Measurements from ENCODE around the gene GPX1.
"Not testable (repeated sequence)": the region's sequence is repeated elsewhere in the genome, so short reads cannot be mapped to it uniquely, and the experiment has no call there.

The GPX1 gene

DNA sequence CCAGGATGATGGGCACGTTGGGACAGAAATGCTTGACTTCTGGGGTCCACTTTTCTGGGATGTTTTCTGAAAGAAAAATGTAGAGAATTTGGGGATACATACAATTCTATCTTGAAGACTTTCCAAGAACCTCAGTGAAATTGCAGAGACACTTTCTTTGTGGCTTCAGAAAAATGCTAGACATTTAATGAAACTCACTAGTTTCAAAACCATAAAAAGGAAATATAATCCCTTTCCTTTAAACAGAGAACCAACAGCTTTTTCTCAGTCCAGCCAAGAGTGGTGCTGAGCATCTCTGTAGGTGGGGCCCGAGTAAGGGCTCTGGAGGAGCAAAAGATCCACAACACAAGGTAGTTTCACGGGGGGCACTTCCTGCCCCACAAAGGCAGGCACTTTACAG is 4.4 kb upstream of the GPX1 start:
- in situ Hi-C loops (cut with HindIII; ENCODE audit: low pct_ligation_motif_present, low pct_unique_long_range_greater_than_20kb, low sequenced_read_pairs): no loop called here
- DNase-seq: no peak

DNA sequence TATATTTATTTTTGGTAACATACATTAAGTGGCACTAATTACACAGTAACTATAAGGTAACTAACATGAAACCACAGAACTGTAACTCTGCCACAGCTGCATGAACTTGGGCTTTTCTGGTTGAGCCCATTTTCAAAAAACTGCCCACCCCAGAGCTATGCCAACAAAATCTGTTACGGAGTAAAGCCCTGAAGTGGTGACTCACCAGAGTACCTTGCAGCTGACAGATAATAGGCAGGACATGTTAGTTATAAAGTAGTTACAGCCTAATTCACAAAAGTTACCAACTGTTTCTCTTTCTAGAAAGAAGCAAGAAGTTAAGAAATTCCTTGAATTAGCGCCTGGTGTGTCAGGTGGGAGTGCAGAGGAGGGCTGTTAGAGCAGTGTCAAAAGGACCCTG is 1.5 kb upstream of the GPX1 start:
- in situ Hi-C loops (cut with HindIII; ENCODE audit: low pct_ligation_motif_present, low pct_unique_long_range_greater_than_20kb, low sequenced_read_pairs): no loop called here
- peak; percentile 65 for DNase-seq

- no peak for DNase-seq
- in situ Hi-C loops (cut with HindIII; ENCODE audit: low pct_ligation_motif_present, low pct_unique_long_range_greater_than_20kb, low sequenced_read_pairs): no loop called here
Measured at GRCh38 chr3:49358884-49359225, 702 bp upstream of the GPX1 start.

- DNase-seq: peak; percentile 72
- in situ Hi-C loops (cut with HindIII; ENCODE audit: low pct_ligation_motif_present, low pct_unique_long_range_greater_than_20kb, low sequenced_read_pairs): not testable (repeated sequence)
Measured at GRCh38 chr3:49357443-49358216, 523 bp downstream of the GPX1 start.

DNA sequence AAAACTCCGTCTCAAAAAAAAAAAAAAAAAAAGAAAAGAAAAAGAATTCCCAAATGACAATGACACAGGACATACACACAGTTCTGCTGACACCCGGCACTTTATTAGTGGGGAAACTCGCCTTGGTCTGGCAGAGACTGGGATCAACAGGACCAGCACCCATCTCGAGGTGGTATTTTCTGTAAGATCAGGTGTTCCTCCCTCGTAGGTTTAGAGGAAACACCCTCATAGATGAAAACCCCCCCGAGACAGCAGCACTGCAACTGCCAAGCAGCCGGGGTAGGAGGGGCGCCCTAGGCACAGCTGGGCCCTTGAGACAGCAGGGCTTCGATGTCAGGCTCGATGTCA is 1.1 kb downstream of the GPX1 start:
- DNase-seq; in situ Hi-C loops (cut with HindIII; ENCODE audit: low pct_ligation_motif_present, low pct_unique_long_range_greater_than_20kb, low sequenced_read_pairs): not testable (repeated sequence)

- DNase-seq: no peak
- in situ Hi-C loops (cut with HindIII; ENCODE audit: low pct_ligation_motif_present, low pct_unique_long_range_greater_than_20kb, low sequenced_read_pairs): no loop called here
Measured at GRCh38 chr3:49352890-49353421, 5.2 kb downstream of the GPX1 start.

DNA sequence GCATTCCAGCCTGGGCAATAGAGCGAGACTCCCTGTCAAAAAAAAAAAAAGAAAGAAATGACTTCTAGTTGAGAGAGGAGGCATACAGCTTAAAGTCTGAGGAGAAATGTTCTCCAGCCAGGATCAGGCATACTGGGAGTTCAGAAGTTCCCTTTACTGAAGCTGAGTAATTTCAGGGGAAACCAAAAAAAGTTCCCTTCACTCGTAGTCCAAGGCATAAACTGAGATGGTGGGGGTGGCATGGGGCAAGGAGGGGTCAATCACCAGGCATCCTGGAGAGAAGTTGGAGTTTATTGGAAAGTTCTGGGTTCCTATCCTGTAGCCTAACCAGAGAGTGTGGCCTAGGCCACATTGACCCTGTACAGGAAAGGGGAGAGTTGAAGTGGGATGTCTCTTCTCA is 5.9 kb downstream of the GPX1 start:
- in situ Hi-C loops (cut with HindIII; ENCODE audit: low pct_ligation_motif_present, low pct_unique_long_range_greater_than_20kb, low sequenced_read_pairs): no loop called here

GRCh38 chr3:49351521-49352011 is 6.6 kb downstream of the GPX1 start:
- in situ Hi-C loops (cut with HindIII; ENCODE audit: low pct_ligation_motif_present, low pct_unique_long_range_greater_than_20kb, low sequenced_read_pairs): no loop called here
- DNase-seq: peak; percentile 63

More for the DNA sequence above, 5.9 kb downstream of the GPX1 start:
- DNase-seq: no peak

DNA sequence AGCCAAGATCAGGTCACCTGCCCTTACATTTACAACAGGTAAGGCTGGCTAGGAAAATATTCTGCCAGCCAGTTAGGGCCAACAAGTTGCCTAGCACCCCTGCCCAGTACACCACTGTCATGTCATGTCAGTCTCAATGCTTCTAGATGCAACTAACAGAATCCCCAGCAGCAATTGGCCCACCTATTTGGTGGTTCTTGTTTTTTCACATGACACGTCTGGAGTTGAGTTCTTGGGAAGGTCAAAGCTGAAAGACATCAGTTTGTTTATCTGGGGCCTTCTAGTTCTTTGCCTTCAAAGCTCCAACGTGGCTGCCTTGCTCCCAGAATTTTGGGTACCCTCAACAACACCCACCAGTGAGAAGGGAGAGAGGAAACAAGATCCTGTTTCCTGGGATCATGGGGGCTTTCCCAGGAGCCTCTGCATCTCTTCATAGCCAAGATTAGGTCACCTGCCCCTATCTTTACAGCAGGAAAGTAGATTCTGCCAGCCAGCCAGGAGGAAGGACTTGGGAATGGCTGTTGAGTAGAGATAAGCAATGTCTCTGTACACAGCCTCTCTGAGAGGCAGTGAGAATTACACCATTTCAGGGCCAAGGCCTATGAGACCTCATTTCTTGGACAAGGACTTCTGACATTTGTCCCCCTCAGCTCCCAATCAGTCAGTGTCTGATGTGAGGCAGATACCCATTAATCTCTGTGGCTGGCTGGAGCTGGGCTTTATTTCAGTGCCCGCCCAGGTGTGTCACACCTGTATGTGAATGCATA is 8.6 kb downstream of the GPX1 start:
- DNase-seq: no peak
- in situ Hi-C loops (cut with HindIII; ENCODE audit: low pct_ligation_motif_present, low pct_unique_long_range_greater_than_20kb, low sequenced_read_pairs): no loop called here

GRCh38 chr3:49348361-49348760 is 9.8 kb downstream of the GPX1 start:
- DNase-seq; in situ Hi-C loops (cut with HindIII; ENCODE audit: low pct_ligation_motif_present, low pct_unique_long_range_greater_than_20kb, low sequenced_read_pairs): not testable (repeated sequence)

DNA sequence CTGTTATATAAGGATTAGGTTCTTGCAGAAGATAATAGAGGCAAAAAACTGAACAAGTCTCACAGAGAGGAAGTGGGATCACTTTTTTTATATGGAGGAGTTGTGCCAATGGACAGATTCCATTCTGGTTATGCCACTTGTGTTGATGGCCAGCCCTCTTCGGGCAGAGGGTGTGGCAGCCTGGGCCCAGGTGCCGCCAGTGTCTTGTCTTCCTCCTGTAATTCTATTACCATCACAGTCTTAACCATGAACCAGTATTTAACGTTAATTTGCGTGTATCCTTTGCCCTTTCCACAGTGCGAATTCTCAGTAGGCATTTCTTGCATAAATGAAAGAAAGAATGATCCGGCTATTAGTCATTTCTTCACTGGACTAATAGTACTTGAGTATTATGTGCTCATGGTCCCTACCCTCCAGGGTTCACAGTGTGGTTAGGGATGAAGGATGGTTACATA is 11.3 kb downstream of the GPX1 start:
- in situ Hi-C loops (cut with HindIII; ENCODE audit: low pct_ligation_motif_present, low pct_unique_long_range_greater_than_20kb, low sequenced_read_pairs): no loop called here
- peak; percentile 33 for DNase-seq

DNA sequence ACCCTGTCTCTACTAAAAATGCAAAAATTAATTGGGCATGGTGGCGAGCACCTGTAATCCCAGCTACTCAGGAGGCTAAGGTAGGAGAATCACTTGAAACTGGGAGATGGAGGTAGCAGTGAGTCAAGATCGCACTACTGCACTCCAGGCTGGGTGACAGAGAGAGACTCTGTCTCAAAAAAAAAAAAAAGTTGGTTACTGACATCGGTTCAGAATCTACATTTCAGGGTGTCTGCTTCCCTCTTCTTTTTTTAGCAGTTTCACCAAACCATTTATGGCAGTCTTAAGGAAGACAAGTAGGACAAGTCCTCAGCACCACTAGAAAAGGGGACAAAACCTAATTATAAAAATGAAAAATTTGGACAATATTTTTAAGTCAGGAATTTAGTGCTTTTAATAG is 15.0 kb downstream of the GPX1 start:
- in situ Hi-C loops (cut with HindIII; ENCODE audit: low pct_ligation_motif_present, low pct_unique_long_range_greater_than_20kb, low sequenced_read_pairs): no loop called here
- no peak for DNase-seq

GRCh38 chr3:49341996-49342395 is 16.2 kb downstream of the GPX1 start:
- in situ Hi-C loops (cut with HindIII; ENCODE audit: low pct_ligation_motif_present, low pct_unique_long_range_greater_than_20kb, low sequenced_read_pairs): no loop called here

GRCh38 chr3:49339941-49340800 is 18.0 kb downstream of the GPX1 start, which contains the start of gene USP4:
TSS of gene USP4 (minus strand) at chr3:49340053. CDS start at chr3:49340024, 29 bp downstream.
- in situ Hi-C loops (cut with HindIII; ENCODE audit: low pct_ligation_motif_present, low pct_unique_long_range_greater_than_20kb, low sequenced_read_pairs): no loop called here
- peak; percentile 84 for DNase-seq

More at GRCh38 chr3:49341996-49342395, 16.2 kb downstream of the GPX1 start:
- DNase-seq: no peak

- DNase-seq: peak; percentile 37
- in situ Hi-C loops (cut with HindIII; ENCODE audit: low pct_ligation_motif_present, low pct_unique_long_range_greater_than_20kb, low sequenced_read_pairs): no loop called here
Measured at GRCh38 chr3:49339581-49339940, 18.6 kb downstream of the GPX1 start.

DNA sequence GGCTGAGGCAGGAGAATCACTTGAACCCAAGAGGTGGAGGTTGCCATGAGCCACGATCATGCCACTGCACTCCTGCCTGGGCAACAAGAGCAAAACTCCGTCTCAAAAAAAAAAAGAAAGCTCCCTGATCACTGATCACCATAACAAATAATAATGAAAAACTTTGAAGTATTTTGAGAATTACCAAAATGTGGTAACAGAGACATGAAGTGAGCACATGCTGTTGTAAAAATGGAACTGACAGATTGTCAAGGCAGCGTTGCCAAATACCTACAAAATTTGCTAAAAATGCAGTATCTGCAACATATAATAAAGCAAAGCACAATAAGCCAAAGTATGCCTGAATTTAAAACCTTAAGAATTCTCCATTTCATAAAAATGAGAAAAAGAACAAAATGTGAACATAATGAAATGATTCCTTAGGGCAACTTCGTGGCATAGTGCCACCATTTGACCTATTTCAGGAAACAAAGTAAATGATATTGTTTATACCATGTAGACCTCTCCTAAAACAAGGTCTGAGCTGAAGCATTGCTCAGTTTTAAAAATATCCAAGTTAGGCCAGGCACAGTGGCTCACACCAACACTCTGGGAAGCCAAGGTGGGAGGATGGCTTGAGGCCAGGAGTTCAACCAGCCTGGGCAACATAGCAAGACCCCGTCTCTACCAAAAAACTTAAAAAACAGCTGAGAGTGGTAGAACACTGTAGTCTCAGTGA is 24.1 kb downstream of the GPX1 start:
- in situ Hi-C loops (cut with HindIII; ENCODE audit: low pct_ligation_motif_present, low pct_unique_long_range_greater_than_20kb, low sequenced_read_pairs): no loop called here
- DNase-seq: no peak

DNA sequence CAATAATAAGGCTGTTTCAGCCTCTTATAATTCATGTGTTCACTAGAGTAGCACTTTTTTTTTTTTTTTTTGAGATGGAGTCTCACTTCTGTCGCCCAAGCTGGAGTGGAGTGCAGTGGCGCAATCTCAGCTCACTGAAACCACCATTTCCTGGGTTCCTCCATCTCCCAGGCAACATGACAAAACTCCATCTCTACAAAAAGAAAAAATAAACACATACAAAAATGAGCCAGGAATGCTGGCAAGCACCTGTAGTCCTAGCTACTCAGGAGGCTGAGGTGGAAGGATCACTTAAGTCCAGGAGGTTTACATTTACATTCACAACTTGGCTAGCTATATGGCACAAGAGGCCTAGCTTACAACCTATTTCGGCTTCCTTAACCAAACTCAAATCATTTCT is 25.1 kb downstream of the GPX1 start:
- DNase-seq: no peak
- in situ Hi-C loops (cut with HindIII; ENCODE audit: low pct_ligation_motif_present, low pct_unique_long_range_greater_than_20kb, low sequenced_read_pairs): no loop called here

DNA sequence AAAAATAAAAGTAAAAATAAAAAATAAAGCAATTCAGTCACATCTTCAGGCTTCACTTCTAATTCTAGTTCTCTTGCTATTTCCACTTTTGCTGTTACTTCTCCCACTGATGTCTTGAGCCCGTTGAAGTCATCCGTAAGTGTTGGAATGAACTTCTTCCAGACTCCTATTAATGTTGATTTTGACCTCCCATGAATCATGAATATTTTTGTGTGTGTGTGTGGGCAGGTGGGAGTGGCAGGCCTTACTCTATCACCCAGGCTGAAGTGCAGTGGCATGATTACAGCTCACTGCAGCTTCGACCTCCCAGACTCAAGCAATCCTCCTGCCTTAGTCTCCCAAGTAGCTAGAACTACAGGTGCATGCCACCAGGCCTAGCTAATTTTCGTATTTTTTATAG is 29.0 kb downstream of the GPX1 start:
- no peak for DNase-seq
- in situ Hi-C loops (cut with HindIII; ENCODE audit: low pct_ligation_motif_present, low pct_unique_long_range_greater_than_20kb, low sequenced_read_pairs): no loop called here
